Fibroblast of skin of abdomen (primary cell): ENCODE data around the gene INO80C.

Experiments used
- DNase-seq: peaks from one replicate; pipeline ENCODE4 v3.0.0-alpha.2; 2013

Gene INO80C

GRCh38 chr18:35424356-35424755 lies 73.4 kb downstream of the INO80C start:
- DNase-seq = no peak

- DNase-seq = no peak
Measured at GRCh38 chr18:35422237-35422636, 75.5 kb downstream of the INO80C start.

- no peak for DNase-seq
Measured at GRCh38 chr18:35418610-35419009, 79.2 kb downstream of the INO80C start.
